HG03025 (cell line): Measurements from ENCODE around the gene CAT.

ENCODE experiments used
- ATAC-seq: cut with Tn5 transposase; IDR thresholded peaks from one replicate; pipeline ENCODE4 v1.9.1; 2021; ENCODE audit warnings: mild to moderate bottlenecking, moderate library complexity; ENCODE audit not compliant: unreplicated experiment, low FRiP score

Gene CAT

GRCh38 chr11:34438529-34439507 lies at the start of gene CAT:
Gene CAT, plus strand, starts transcription at chr11:34438934. Its CDS starts 80 bp downstream, at chr11:34439014.
- peak; percentile 98 for ATAC-seq

- no peak for ATAC-seq
These were observed 43.9 kb upstream of the CAT start for GRCh38 chr11:34394771-34395300.

GRCh38 chr11:34395916-34396550 lies 42.7 kb upstream of the CAT start:
- no peak for ATAC-seq

- ATAC-seq: no peak
These were observed 41.6 kb upstream of the CAT start for GRCh38 chr11:34397120-34397519.

- ATAC-seq: no peak
These were observed 40.9 kb upstream of the CAT start for GRCh38 chr11:34397811-34398210.

- no peak for ATAC-seq
These were observed 35.3 kb upstream of the CAT start for GRCh38 chr11:34403431-34403830.

GRCh38 chr11:34404280-34404679 lies 34.5 kb upstream of the CAT start:
- ATAC-seq: no peak

- no peak for ATAC-seq
These were observed 33.5 kb upstream of the CAT start for GRCh38 chr11:34405079-34405858.

- ATAC-seq: no peak
These were observed 32.3 kb upstream of the CAT start for GRCh38 chr11:34406413-34406812.

- ATAC-seq: no peak
These were observed 31.5 kb upstream of the CAT start for GRCh38 chr11:34407121-34407813.

GRCh38 chr11:34408580-34409172 lies 30.1 kb upstream of the CAT start:
- ATAC-seq: no peak

GRCh38 chr11:34411111-34411510 lies 27.6 kb upstream of the CAT start:
- no peak for ATAC-seq

- no peak for ATAC-seq
These were observed 26.9 kb upstream of the CAT start for GRCh38 chr11:34411791-34412190.

GRCh38 chr11:34413263-34413662 lies 25.5 kb upstream of the CAT start:
- ATAC-seq: no peak

- ATAC-seq: no peak
These were observed 23.2 kb upstream of the CAT start for GRCh38 chr11:34415538-34415937.

GRCh38 chr11:34416088-34416487 lies 22.6 kb upstream of the CAT start:
- no peak for ATAC-seq

GRCh38 chr11:34416766-34417165 lies 22.0 kb upstream of the CAT start:
- no peak for ATAC-seq

GRCh38 chr11:34417202-34417601 lies 21.5 kb upstream of the CAT start:
- ATAC-seq: no peak

- no peak for ATAC-seq
These were observed 19.6 kb upstream of the CAT start for GRCh38 chr11:34419158-34419557.

GRCh38 chr11:34423300-34423699 lies 15.4 kb upstream of the CAT start:
- ATAC-seq: no peak
